ENCODE data around the gene THADA.

Gene THADA

GRCh38 chr2:43250015-43250414 lies 345.8 kb downstream of the THADA start:
- H3K27me3 ChIP-seq (ENCODE audit: insufficient read depth, low read length, poor library complexity): no peaks in the 10 kb centered on the region
- no peak overlapping the region for H3K4me3 ChIP-seq (ENCODE audit: low read depth in 1 of 2, low read length in 2 of 2)
- no peak for TF ChIP-seq EZH2 (IDR thresholded peaks at IDR 0.05; ENCODE audit: borderline replicate concordance, low read depth, low read length, severe bottlenecking)
- TF ChIP-seq, protein P1, sequence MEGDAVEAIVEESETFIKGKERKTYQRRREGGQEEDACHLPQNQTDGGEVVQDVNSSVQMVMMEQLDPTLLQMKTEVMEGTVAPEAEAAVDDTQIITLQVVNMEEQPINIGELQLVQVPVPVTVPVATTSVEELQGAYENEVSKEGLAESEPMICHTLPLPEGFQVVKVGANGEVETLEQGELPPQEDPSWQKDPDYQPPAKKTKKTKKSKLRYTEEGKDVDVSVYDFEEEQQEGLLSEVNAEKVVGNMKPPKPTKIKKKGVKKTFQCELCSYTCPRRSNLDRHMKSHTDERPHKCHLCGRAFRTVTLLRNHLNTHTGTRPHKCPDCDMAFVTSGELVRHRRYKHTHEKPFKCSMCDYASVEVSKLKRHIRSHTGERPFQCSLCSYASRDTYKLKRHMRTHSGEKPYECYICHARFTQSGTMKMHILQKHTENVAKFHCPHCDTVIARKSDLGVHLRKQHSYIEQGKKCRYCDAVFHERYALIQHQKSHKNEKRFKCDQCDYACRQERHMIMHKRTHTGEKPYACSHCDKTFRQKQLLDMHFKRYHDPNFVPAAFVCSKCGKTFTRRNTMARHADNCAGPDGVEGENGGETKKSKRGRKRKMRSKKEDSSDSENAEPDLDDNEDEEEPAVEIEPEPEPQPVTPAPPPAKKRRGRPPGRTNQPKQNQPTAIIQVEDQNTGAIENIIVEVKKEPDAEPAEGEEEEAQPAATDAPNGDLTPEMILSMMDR (IDR thresholded peaks at IDR 0.05; ENCODE audit: borderline replicate concordance, extremely low read depth, low read length, poor library complexity, severe bottlenecking): no peak
- no peaks in the 10 kb centered on the region for H3K4me1 ChIP-seq (ENCODE audit: insufficient read depth, low read length)
- H4K20me1 ChIP-seq (ENCODE audit: insufficient read depth, low read length): no peaks in the 10 kb centered on the region
- ATAC-seq (ENCODE audit: insufficient read depth, low read depth) (no peak), DNase-seq (no peak)
- peaks cover 10% of the 10 kb centered on the region for H3K36me3 ChIP-seq (ENCODE audit: insufficient read depth, low read length)
- no peak overlapping the region for H3K9ac ChIP-seq (ENCODE audit: low read depth, low read length)
- no peaks in the 10 kb centered on the region for H3K9me3 ChIP-seq (ENCODE audit: insufficient read depth, low read length, severe bottlenecking)
- no peaks in the 10 kb centered on the region for H3K79me2 ChIP-seq (ENCODE audit: insufficient read depth, low read length)
- H3K4me2 ChIP-seq (ENCODE audit: insufficient read depth, low read length): no peak overlapping the region
- no peak overlapping the region for H2AFZ ChIP-seq (ENCODE audit: low read depth, low read length)
- no peak overlapping the region for H3K27ac ChIP-seq (ENCODE audit: low read length)

GRCh38 chr2:43248621-43249020 lies 347.2 kb downstream of the THADA start:
- Histone ChIP-seq H3K9ac (ENCODE audit: low read depth, low read length) (no peak overlapping the region), H3K9me3 (ENCODE audit: insufficient read depth, low read length, severe bottlenecking) (no peaks in the 10 kb centered on the region), H3K4me1 (ENCODE audit: insufficient read depth, low read length) (no peaks in the 10 kb centered on the region), H3K36me3 (ENCODE audit: insufficient read depth, low read length) (no peaks in the 10 kb centered on the region), H3K4me2 (ENCODE audit: insufficient read depth, low read length) (no peak overlapping the region), H3K27me3 (ENCODE audit: insufficient read depth, low read length, poor library complexity) (no peaks in the 10 kb centered on the region), H3K79me2 (ENCODE audit: insufficient read depth, low read length) (no peaks in the 10 kb centered on the region), H3K27ac (ENCODE audit: low read length) (no peak overlapping the region), H3K4me3 (ENCODE audit: low read depth in 1 of 2, low read length in 2 of 2) (no peak overlapping the region), H4K20me1 (ENCODE audit: insufficient read depth, low read length) (no peaks in the 10 kb centered on the region), H2AFZ (ENCODE audit: low read depth, low read length) (no peak overlapping the region)
- ATAC-seq (ENCODE audit: insufficient read depth, low read depth): no peak
- TF ChIP-seq EZH2 (IDR thresholded peaks at IDR 0.05; ENCODE audit: borderline replicate concordance, low read depth, low read length, severe bottlenecking): no peak
- TF ChIP-seq, protein P1 (IDR thresholded peaks at IDR 0.05; ENCODE audit: borderline replicate concordance, extremely low read depth, low read length, poor library complexity, severe bottlenecking): no peak
- no peak for DNase-seq

- Histone ChIP-seq H3K27ac (ENCODE audit: low read length) (no peak overlapping the region), H3K9me3 (ENCODE audit: insufficient read depth, low read length, severe bottlenecking) (no peaks in the 10 kb centered on the region)
Observed at GRCh38 chr2:43246641-43247040, 349.2 kb downstream of the THADA start.

More at GRCh38 chr2:43246641-43247040, 349.2 kb downstream of the THADA start:
- Histone ChIP-seq H3K36me3 (ENCODE audit: insufficient read depth, low read length) (0 out of 2 replicates have a peak, but pooled peaks cover 1% of the 10 kb centered on the region), H2AFZ (ENCODE audit: low read depth, low read length) (no peak overlapping the region), H3K9ac (ENCODE audit: low read depth, low read length) (no peak overlapping the region), H3K27me3 (ENCODE audit: insufficient read depth, low read length, poor library complexity) (no peaks in the 10 kb centered on the region), H3K4me1 (ENCODE audit: insufficient read depth, low read length) (no peaks in the 10 kb centered on the region), H4K20me1 (ENCODE audit: insufficient read depth, low read length) (no peaks in the 10 kb centered on the region), H3K4me2 (ENCODE audit: insufficient read depth, low read length) (no peak overlapping the region), H3K79me2 (ENCODE audit: insufficient read depth, low read length) (no peaks in the 10 kb centered on the region), H3K4me3 (ENCODE audit: low read depth in 1 of 2, low read length in 2 of 2) (no peak overlapping the region)
- ATAC-seq (ENCODE audit: insufficient read depth, low read depth) (no peak), DNase-seq (no peak)
- TF ChIP-seq, protein P1 (IDR thresholded peaks at IDR 0.05; ENCODE audit: borderline replicate concordance, extremely low read depth, low read length, poor library complexity, severe bottlenecking): no peak
- TF ChIP-seq EZH2 (IDR thresholded peaks at IDR 0.05; ENCODE audit: borderline replicate concordance, low read depth, low read length, severe bottlenecking): no peak
